Measurements from ENCODE around the gene KIAA2012. TPM values are rescaled to one million over a fixed set of nuclear protein-coding genes. Genes with fewer than 3 reads are reported as not detected.

Gene KIAA2012
- polyA plus RNA-seq, 3 donors: not detected

DNA sequence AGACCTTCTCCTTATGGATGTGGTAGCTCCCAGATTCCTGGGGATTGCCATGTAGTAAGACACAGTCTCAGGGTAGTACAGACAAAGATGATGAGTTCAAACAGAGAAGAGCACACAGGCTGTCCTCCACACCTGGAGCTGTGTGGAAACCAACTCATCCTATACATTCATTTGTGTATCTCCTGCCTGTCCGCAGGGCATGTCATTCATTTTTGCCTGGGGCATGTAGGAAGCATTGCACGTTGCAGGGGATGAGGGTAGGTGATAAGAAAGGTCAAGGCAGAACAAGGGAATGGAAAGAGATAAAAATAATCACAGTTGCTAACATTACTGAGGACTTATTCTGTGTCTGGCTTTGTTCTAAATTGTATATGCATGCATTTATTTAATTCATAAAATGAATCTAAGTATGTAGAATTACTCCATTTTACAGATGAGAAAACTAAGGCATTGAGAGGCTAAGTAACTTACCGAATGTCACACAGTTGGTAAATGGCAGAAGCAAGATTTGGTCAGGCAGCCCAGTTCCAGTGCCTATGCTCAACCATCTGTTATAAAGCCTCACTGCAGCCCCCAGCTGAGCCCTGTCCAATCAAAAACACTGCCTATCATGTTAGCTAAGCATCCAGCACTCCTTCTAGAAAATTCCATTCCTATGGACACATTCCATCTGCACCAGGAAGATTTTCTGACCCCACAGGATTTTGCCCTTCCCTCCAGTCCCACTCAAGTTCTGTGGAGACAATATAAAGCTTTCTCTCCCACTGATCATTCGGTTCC lies 84.3 kb downstream of the KIAA2012 start:
- H2AFZ ChIP-seq (ENCODE audit: insufficient read depth, low read depth, low read length, poor library complexity, severe bottlenecking): no peak overlapping the region
- H3K9me3 Mint-ChIP-seq: peaks cover 0 to 3% (median 0%) of the 10 kb centered on the region in 7 donors
- no peaks in the 10 kb centered on the region for H3K36me3 ChIP-seq (replicated peaks in 1 of 2; ENCODE audit: control insufficient read depth in 1 of 2, insufficient read depth in 2 of 2, low read length in 2 of 2)
- WGBS (ENCODE audit: insufficient coverage): 88% methylated on average over 2 of the region's 4 CpGs
- H3K9ac ChIP-seq (ENCODE audit: insufficient read depth, low read length, poor library complexity, severe bottlenecking): no peak overlapping the region
- H3K27ac ChIP-seq (ENCODE audit: low read depth in 1 of 2, low read length in 2 of 2): no peak overlapping the region
- H3K4me3 Mint-ChIP-seq: no peak overlapping the region
- no peaks in the 10 kb centered on the region for H3K9me3 ChIP-seq (replicated peaks in 1 of 2; ENCODE audit: control insufficient read depth in 1 of 2, insufficient read depth in 1 of 2, low read length in 2 of 2)
- H3K4me3 ChIP-seq (replicated peaks in 1 of 3; ENCODE audit: low read depth in 2 of 3, low read length in 3 of 3): no peak overlapping the region
- H3K4me1 Mint-ChIP-seq: no peaks in the 10 kb centered on the region
- intact Hi-C loops (cut with micrococcal nuclease): no loop called here
- no peaks in the 10 kb centered on the region for H3K4me1 ChIP-seq (ENCODE audit: control insufficient read depth in 1 of 2, insufficient read depth in 2 of 2, low read length in 2 of 2)
- no peak overlapping the region for H3K27ac Mint-ChIP-seq
- no peaks in the 10 kb centered on the region for H4K20me1 ChIP-seq (ENCODE audit: insufficient read depth, low read length)
- H3K27me3 Mint-ChIP-seq (ENCODE audit: low read depth in 3 of 3): peaks cover 3 to 9% (median 7%) of the 10 kb centered on the region in 3 donors
- no peaks in the 10 kb centered on the region for H3K79me2 ChIP-seq (ENCODE audit: insufficient read depth, low read length)
- no peaks in the 10 kb centered on the region for H3K27me3 ChIP-seq (ENCODE audit: control insufficient read depth in 2 of 2, insufficient read depth in 2 of 2, low read length in 2 of 2)
- no peaks in the 10 kb centered on the region for H3K36me3 Mint-ChIP-seq
- no peak for DNase-seq
- TF ChIP-seq, protein P1, sequence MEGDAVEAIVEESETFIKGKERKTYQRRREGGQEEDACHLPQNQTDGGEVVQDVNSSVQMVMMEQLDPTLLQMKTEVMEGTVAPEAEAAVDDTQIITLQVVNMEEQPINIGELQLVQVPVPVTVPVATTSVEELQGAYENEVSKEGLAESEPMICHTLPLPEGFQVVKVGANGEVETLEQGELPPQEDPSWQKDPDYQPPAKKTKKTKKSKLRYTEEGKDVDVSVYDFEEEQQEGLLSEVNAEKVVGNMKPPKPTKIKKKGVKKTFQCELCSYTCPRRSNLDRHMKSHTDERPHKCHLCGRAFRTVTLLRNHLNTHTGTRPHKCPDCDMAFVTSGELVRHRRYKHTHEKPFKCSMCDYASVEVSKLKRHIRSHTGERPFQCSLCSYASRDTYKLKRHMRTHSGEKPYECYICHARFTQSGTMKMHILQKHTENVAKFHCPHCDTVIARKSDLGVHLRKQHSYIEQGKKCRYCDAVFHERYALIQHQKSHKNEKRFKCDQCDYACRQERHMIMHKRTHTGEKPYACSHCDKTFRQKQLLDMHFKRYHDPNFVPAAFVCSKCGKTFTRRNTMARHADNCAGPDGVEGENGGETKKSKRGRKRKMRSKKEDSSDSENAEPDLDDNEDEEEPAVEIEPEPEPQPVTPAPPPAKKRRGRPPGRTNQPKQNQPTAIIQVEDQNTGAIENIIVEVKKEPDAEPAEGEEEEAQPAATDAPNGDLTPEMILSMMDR (IDR thresholded peaks at IDR 0.05): no peak
- no peak overlapping the region for H3K4me2 ChIP-seq (replicated peaks; ENCODE audit: extremely low read depth, low read length, poor library complexity, severe bottlenecking)

DNA sequence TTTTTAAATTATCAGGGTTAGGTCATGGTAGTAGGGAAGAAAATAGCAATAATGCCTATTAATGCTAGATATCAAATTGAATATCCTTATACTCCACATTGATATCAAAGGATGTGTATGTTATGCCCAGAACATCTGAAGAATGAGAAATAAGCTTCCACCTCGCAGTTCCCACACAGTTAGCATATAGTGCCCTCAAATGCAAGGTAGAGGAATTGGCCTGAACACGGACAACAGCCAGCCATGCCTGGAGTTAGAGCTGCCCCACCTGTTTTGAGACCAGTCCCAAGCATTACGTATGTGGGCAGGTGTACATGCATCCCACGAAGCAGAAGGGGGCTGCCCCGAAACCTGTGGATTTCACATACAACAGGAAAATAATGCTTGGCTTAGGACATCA lies 85.7 kb downstream of the KIAA2012 start:
- H3K4me1 Mint-ChIP-seq: no peaks in the 10 kb centered on the region
- Histone ChIP-seq H3K27me3 (ENCODE audit: control insufficient read depth in 2 of 2, insufficient read depth in 2 of 2, low read length in 2 of 2) (no peaks in the 10 kb centered on the region), H3K4me2 (replicated peaks; ENCODE audit: extremely low read depth, low read length, poor library complexity, severe bottlenecking) (no peak overlapping the region), H3K4me3 (replicated peaks in 1 of 3; ENCODE audit: low read depth in 2 of 3, low read length in 3 of 3) (no peak overlapping the region), H3K36me3 (replicated peaks in 1 of 2; ENCODE audit: control insufficient read depth in 1 of 2, insufficient read depth in 2 of 2, low read length in 2 of 2) (no peaks in the 10 kb centered on the region), H4K20me1 (ENCODE audit: insufficient read depth, low read length) (no peaks in the 10 kb centered on the region), H3K9me3 (replicated peaks in 1 of 2; ENCODE audit: control insufficient read depth in 1 of 2, insufficient read depth in 1 of 2, low read length in 2 of 2) (no peaks in the 10 kb centered on the region), H3K79me2 (ENCODE audit: insufficient read depth, low read length) (no peaks in the 10 kb centered on the region), H3K9ac (ENCODE audit: insufficient read depth, low read length, poor library complexity, severe bottlenecking) (no peak overlapping the region), H3K4me1 (ENCODE audit: control insufficient read depth in 1 of 2, insufficient read depth in 2 of 2, low read length in 2 of 2) (no peaks in the 10 kb centered on the region), H2AFZ (ENCODE audit: insufficient read depth, low read depth, low read length, poor library complexity, severe bottlenecking) (no peak overlapping the region), H3K27ac (ENCODE audit: low read depth in 1 of 2, low read length in 2 of 2) (no peak overlapping the region)
- H3K27ac Mint-ChIP-seq: no peak overlapping the region
- TF ChIP-seq, protein P1 (IDR thresholded peaks at IDR 0.05): no peak
- WGBS (ENCODE audit: insufficient coverage): 86% methylated on average over 4 of the region's 5 CpGs
- intact Hi-C loops (cut with micrococcal nuclease): no loop called here
- no peak overlapping the region for H3K4me3 Mint-ChIP-seq
- no peaks in the 10 kb centered on the region for H3K9me3 Mint-ChIP-seq
- no peak for DNase-seq
- peaks cover 1 to 7% (median 4%) of the 10 kb centered on the region in 3 donors for H3K27me3 Mint-ChIP-seq (ENCODE audit: low read depth in 3 of 3)
- no peaks in the 10 kb centered on the region for H3K36me3 Mint-ChIP-seq

All from CD14-positive monocyte (primary cell).